ENCODE measurements around the gene RRP9.

- TF ChIP-seq ZNF274 (IDR thresholded peaks at IDR 0.05; ENCODE audit: low read depth, low read length): no peak
- TF ChIP-seq SUZ12 (IDR thresholded peaks at IDR 0.05; ENCODE audit: extremely low read depth, insufficient read depth, insufficient read length): no peak
Observed at GRCh38 chr3:51970606-51971300, 29.0 kb upstream of the RRP9 start.

All from NT2/D1 (cell line).